ENCODE data around the gene BMERB1. TPM values are rescaled to one million over a fixed set of nuclear protein-coding genes. Genes with fewer than 3 reads are reported as not detected.
"Not testable (repeated sequence)": the region's sequence is repeated elsewhere in the genome, so short reads cannot be mapped to it uniquely, and the experiment has no call there.

BMERB1 gene
- polyA plus RNA-seq, 4 donors = 40.0 to 44.3 (median 42.8) TPM

- DNase-seq (ENCODE audit: low read depth in 4 of 4, low spot score in 3 of 4) = no peak
Measured at GRCh38 chr16:15548482-15548891, 114.1 kb downstream of the BMERB1 start.

DNA sequence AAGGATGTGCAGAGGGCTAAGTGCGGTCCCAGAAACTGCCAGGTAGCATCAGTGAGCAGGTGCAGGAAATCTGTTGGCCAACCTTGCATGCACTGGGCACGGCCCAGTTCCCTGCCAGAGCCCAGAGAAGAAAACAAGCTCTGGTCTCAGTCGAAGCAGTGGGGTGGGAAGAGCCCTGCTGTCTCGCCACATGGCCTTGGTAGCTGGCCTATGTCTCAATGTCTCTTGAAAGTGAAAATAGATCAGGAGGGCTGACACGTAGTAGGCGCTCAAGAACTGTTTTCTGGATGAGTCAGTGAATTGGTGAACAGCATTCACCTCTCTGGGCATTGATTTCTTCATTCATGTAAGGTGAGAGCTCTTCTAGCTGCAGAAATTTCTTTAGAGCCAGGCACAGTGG, 118.1 kb downstream of the BMERB1 start:
- DNase-seq (ENCODE audit: low read depth in 4 of 4, low spot score in 3 of 4) = no peak

- no peak for DNase-seq (ENCODE audit: low read depth in 4 of 4, low spot score in 3 of 4)
Measured at GRCh38 chr16:15553313-15554088, 119.1 kb downstream of the BMERB1 start.

- DNase-seq (ENCODE audit: low read depth in 4 of 4, low spot score in 3 of 4) = no peak
Measured at GRCh38 chr16:15556130-15556529, 121.7 kb downstream of the BMERB1 start.

GRCh38 chr16:15557258-15557657, 122.9 kb downstream of the BMERB1 start:
- DNase-seq (ENCODE audit: low read depth in 4 of 4, low spot score in 3 of 4) = no peak

GRCh38 chr16:15559176-15559575, 124.8 kb downstream of the BMERB1 start:
- no peak for DNase-seq (ENCODE audit: low read depth in 4 of 4, low spot score in 3 of 4)

GRCh38 chr16:15564604-15565339, 130.4 kb downstream of the BMERB1 start:
- no peak for DNase-seq (ENCODE audit: low read depth in 4 of 4, low spot score in 3 of 4)

DNA sequence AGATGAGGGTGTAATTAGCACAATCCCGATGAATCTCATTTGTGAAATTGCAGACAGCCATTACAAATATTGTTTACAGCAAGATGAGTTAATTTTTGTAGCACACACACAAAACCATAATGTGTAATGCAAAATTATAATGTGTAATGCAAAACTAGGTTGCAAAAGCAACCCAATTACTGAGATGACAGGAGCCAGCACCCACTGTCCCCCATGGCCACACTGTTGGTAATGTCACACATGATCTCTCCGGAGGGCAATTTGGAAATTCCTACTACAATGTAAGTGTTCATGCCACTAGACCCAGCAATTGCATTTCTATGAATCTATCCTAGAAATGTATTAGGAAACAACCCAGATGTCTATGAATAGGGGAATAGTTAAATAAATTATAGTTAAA, 131.7 kb downstream of the BMERB1 start:
- DNase-seq (ENCODE audit: low read depth in 4 of 4, low spot score in 3 of 4) = no peak

GRCh38 chr16:15567823-15568222, 133.4 kb downstream of the BMERB1 start:
- DNase-seq (ENCODE audit: low read depth in 4 of 4, low spot score in 3 of 4) = no peak

DNA sequence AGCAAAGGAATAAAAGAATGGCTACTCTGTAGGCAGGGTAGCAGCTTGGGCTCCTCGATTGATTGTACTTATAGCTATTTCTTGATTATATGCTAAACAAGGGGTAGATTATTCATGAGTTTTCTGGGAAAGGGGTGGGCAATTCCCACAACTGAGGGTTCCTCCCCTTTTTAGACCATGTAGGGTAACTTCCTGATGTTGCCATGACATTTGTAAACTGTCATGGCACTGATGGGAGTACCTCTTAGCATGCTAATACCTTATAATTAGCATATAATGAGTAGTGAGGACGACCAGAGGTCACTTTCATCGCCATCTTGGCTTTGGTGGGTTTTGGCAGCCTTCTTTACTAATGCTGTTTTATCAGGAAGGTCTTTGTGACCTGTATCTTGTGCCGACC, 136.3 kb downstream of the BMERB1 start:
- DNase-seq (ENCODE audit: low read depth in 4 of 4, low spot score in 3 of 4) = not testable (repeated sequence)

DNA sequence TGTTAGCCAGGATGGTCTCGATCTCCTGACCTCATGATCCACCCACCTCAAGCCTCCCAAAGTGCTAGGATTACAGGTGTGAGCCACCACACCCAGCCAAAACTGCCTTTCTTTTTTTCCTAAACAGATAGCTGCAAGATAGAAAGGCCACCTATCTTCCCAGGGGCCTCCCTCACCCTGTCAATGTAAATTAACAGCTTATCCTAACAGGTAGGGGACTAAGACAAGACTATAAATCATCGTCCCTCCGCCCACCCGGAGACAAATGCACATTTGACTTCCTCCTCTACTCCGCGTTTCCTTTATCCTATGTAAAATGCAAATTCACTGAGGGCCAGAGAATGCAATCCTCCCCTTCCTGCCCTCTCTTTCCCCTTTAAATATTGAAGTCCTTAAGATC, 137.2 kb downstream of the BMERB1 start:
- no peak for DNase-seq (ENCODE audit: low read depth in 4 of 4, low spot score in 3 of 4)

- DNase-seq (ENCODE audit: low read depth in 4 of 4, low spot score in 3 of 4) = no peak
Measured at GRCh38 chr16:15572329-15573001, 138.1 kb downstream of the BMERB1 start.

DNA sequence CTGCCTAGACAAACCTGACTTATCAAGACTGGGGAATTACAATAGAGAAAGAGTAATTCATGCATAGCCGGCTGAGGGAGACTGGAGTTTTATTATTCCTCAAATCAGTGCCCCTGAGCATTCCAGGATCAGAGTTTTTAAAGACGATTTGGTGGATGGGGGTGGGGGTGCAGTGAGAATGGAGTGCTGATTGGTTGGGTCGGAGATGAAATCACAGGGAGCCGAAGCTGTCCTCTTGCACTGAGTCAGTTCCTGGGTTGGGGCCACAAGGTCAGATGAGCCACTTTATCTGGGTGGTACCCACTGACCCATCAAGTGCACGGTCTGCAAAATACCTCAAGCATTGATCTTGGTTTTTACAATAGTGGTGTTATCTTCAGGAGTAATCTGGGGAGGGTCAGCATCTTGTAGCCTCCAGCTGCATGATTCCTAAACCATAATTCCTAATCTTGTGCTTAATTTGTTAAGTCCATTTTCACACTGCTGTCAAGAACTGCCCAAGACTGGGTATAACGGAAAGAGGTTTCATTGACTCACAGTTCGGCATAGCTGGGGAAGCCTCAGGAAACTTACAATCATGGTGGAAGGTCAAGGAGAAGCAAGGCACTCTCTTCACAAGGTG, 139.0 kb downstream of the BMERB1 start:
- DNase-seq (ENCODE audit: low read depth in 4 of 4, low spot score in 3 of 4) = no peak

DNA sequence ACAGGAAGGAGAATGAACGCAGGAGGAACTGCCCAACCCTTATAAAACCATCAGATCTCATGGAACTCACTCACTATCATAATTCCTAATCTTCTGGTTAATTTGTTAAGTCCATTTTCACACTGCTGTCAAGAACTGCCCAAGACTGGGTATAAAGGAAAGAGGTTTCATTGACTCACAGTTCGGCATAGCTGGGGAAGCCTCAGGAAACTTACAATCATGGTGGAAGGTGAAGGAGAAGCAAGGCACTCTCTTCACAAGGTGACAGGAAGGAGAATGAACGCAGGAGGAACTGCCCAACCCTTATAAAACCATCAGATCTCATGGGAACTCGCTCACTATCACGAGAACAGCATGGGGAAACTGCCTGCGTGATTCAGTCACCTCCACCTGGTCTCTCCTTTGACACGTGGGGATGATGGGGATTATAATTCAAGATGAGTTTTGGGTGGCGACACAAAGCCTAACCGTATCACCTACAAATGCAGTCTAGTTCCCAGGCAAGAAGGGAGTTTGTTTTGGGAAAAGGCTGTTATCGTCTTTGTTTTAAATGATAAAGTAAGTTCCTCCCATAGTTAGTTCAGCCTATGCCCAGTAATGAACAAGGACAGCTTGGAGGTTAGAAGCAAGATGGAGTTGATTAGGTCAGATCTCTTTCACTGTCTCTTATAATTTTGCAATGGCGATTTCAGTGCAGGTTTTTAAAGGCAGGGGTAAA, 139.7 kb downstream of the BMERB1 start:
- not testable (repeated sequence) for DNase-seq (ENCODE audit: low read depth in 4 of 4, low spot score in 3 of 4)

DNA sequence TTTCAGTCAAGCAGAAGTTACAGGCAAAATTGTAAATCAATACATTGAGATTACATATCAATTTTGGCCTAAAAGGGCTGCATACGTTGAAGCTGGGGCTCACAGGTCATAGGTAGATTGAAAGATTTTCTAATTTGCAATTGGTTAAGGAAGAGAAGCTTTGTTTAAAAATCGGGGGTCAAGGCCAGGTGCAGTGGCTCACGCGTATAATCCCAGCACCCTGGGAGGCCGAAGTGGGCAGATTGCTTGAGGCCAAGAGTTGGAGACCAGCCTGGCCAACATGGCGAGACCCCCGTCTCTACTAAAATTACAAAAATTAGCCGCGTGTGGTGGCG, 140.2 kb downstream of the BMERB1 start:
- no peak for DNase-seq (ENCODE audit: low read depth in 4 of 4, low spot score in 3 of 4)

GRCh38 chr16:15575293-15576049, 141.1 kb downstream of the BMERB1 start:
- DNase-seq (ENCODE audit: low read depth in 4 of 4, low spot score in 3 of 4) = no peak

GRCh38 chr16:15576960-15577958, 142.9 kb downstream of the BMERB1 start:
- DNase-seq (ENCODE audit: low read depth in 4 of 4, low spot score in 3 of 4) = no peak

DNA sequence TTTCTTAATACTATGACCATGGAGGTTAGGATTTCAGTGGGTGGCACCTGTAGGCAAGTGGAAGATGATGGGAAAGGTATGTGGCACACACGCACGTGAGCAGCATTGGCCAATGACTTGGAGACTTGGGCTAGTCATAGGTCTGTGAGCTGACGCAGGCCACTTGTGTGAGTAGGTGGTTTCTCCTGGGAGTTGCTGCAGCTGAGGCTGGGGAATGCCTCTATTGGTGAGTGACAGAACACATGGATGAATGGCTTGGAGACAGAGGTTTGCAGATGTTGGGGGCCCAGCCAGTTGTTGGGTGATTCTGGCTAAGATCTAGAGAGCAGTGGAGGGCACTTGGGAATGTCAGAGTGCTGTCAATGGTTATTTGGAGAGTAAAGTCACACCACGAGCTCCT, 144.4 kb downstream of the BMERB1 start:
- no peak for DNase-seq (ENCODE audit: low read depth in 4 of 4, low spot score in 3 of 4)

Data from right renal pelvis (tissue), 4 donors.